ENCODE data around the gene PPP6C.
A peak's percentile ranks its signal among the peaks of the same experiment; 100 is the strongest.
"Not testable (repeated sequence)": the region's sequence is repeated elsewhere in the genome, so short reads cannot be mapped to it uniquely, and the experiment has no call there.

The PPP6C gene

DNA sequence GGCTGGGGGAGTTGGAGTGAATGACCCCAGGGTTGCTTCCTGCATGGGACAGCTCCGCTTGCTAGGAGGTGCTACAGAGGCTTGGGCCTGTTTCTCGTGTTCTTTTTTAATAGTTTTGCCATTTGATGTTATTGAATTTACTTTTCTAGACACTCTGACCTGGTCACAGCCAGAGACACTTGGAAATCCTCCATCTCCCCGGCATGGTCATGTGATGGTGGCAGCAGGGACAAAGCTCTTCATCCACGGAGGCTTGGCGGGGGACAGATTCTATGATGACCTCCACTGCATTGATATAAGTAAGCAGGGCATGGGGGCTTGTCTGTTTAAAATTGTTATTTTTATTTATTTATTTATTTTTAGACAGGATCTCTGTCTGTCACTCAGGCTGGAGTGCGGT lies 38.2 kb upstream of the PPP6C start:
- DNase-seq (ENCODE audit: low read depth), result no peak
- TF ChIP-seq, protein P1, sequence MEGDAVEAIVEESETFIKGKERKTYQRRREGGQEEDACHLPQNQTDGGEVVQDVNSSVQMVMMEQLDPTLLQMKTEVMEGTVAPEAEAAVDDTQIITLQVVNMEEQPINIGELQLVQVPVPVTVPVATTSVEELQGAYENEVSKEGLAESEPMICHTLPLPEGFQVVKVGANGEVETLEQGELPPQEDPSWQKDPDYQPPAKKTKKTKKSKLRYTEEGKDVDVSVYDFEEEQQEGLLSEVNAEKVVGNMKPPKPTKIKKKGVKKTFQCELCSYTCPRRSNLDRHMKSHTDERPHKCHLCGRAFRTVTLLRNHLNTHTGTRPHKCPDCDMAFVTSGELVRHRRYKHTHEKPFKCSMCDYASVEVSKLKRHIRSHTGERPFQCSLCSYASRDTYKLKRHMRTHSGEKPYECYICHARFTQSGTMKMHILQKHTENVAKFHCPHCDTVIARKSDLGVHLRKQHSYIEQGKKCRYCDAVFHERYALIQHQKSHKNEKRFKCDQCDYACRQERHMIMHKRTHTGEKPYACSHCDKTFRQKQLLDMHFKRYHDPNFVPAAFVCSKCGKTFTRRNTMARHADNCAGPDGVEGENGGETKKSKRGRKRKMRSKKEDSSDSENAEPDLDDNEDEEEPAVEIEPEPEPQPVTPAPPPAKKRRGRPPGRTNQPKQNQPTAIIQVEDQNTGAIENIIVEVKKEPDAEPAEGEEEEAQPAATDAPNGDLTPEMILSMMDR (conservative IDR thresholded peaks at IDR 0.05; ENCODE audit: control insufficient read depth, insufficient read depth, low read depth, low read length), result no peak
- no peak overlapping the region for H3K4me3 ChIP-seq (ENCODE audit: control insufficient read depth, low read depth, low read length)

DNA sequence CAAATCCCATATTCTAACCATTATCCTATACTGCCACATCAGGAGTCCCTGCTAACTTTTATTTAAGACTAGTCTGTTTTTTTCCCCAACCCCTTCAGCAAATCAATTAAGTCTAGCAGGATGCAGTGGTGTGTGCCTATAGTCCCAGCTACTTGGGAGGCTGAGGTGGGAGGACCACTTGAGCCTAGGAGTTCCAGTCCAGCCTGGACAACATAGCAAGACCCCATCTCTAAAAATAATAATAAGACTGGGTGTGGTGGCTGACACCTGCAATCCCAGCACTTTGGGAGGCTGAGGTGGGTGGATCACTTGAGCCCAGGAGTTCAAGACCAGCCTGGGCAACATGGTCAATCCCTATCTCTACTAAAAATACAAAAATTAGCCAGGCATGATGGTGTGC lies 35.3 kb upstream of the PPP6C start:
- not testable (repeated sequence) for H3K4me3 ChIP-seq (ENCODE audit: control insufficient read depth, low read depth, low read length); DNase-seq (ENCODE audit: low read depth)

DNA sequence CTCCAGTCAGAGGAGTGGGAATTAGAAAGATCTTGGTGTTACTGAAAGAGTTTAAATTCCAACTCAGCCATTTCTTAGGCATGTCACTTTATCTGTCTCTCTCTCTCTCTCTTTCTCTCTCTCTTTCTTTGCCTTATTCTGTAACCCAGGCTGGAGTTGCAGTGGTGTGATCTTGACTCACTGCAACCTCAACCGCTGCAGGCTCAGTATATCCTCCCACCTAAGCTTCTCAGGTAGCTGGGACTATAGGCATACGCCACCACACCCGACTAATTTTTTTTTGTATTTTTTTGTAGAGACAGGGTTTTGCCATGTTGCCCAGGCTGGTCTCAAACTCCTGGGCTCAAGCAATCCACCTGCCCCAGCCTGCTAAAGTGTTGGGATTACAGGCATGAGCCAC lies 29.0 kb upstream of the PPP6C start:
- no peak overlapping the region for H3K4me3 ChIP-seq (ENCODE audit: control insufficient read depth, low read depth, low read length)
- TF ChIP-seq, protein P1 (conservative IDR thresholded peaks at IDR 0.05; ENCODE audit: control insufficient read depth, insufficient read depth, low read depth, low read length), result no peak
- no peak for DNase-seq (ENCODE audit: low read depth)

DNA sequence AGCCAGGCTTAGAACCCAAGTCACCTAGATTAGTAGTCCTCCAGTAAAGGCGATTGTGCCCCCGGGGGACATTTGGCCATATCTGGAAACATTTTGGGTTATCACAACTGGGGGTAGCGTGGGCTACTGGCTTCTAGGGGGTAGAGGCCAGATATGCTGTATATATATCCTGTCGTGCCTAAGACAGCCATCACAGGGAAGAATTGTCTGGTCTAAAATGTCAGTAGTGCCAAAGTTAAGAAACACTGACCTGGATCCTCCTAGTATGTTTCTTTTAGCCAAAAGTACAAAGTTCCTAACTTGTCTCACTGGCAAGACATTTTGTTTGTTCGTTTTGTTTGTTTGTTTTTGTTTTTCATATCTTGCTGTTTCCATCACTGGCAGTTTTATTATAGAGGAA lies 24.6 kb upstream of the PPP6C start:
- no peak overlapping the region for H3K4me3 ChIP-seq (ENCODE audit: control insufficient read depth, low read depth, low read length)
- no peak for DNase-seq (ENCODE audit: low read depth)
- TF ChIP-seq, protein P1 (conservative IDR thresholded peaks at IDR 0.05; ENCODE audit: control insufficient read depth, insufficient read depth, low read depth, low read length), result no peak

DNA sequence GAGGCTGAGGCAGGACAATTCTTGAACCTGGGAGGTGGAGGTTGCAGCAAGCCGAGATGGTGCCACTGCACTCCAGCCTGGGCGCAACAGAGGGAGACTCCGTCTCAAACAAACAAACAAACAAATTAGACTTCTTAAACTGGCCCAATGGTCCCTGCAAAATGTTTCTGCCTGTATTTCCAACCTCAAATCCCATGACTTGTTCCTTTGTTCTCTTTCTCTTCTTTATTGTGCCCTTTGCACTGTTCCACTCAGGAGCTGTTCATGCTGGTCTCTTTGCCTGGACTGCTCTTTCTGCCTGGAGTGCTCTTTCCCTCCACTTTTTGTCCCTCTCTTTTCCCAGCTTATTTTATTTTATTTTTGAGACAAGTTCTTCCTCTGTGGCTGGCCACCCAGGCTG lies 14.9 kb upstream of the PPP6C start:
- TF ChIP-seq, protein P1 (conservative IDR thresholded peaks at IDR 0.05; ENCODE audit: control insufficient read depth, insufficient read depth, low read depth, low read length), result no peak
- no peak for DNase-seq (ENCODE audit: low read depth)
- H3K4me3 ChIP-seq (ENCODE audit: control insufficient read depth, low read depth, low read length), result no peak overlapping the region

DNA sequence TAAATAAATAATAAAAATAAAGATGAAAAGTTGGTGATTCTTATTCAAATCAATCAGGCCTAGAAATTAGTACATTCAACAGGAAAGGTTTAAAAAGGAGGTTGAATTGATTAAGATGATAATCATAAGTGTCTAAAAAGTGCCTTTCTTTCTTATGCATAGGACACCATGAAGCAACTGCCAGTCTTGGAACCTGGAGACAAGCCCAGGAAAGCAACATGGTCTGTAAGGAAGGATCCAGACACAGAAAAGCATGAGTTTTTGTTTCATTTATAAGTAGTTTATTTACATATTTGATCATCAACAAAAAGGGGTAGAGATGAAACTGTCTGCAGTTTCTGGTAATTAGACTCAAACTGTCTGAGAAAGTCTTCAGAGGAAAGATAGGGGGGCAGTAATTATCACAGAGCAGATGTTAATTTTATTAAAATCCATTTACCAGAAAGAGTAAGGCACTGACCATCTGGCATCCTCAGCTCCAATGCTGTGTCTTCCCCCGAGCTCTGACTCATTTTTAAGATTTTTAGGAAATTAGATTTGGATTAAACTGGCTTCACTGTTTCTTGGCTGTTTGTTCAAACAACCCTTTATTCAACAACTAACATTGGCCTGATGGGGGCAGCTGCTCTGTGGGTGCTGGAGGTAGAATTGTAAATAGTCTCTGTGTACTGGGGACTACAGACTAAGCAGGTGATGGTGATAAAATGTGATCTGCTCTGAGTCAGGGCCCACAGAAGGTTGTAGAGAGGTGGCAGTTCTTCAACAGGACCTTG lies 13.4 kb upstream of the PPP6C start:
- TF ChIP-seq, protein P1 (conservative IDR thresholded peaks at IDR 0.05; ENCODE audit: control insufficient read depth, insufficient read depth, low read depth, low read length), result no peak
- no peak overlapping the region for H3K4me3 ChIP-seq (ENCODE audit: control insufficient read depth, low read depth, low read length)
- DNase-seq (ENCODE audit: low read depth), result peak; percentile 32

DNA sequence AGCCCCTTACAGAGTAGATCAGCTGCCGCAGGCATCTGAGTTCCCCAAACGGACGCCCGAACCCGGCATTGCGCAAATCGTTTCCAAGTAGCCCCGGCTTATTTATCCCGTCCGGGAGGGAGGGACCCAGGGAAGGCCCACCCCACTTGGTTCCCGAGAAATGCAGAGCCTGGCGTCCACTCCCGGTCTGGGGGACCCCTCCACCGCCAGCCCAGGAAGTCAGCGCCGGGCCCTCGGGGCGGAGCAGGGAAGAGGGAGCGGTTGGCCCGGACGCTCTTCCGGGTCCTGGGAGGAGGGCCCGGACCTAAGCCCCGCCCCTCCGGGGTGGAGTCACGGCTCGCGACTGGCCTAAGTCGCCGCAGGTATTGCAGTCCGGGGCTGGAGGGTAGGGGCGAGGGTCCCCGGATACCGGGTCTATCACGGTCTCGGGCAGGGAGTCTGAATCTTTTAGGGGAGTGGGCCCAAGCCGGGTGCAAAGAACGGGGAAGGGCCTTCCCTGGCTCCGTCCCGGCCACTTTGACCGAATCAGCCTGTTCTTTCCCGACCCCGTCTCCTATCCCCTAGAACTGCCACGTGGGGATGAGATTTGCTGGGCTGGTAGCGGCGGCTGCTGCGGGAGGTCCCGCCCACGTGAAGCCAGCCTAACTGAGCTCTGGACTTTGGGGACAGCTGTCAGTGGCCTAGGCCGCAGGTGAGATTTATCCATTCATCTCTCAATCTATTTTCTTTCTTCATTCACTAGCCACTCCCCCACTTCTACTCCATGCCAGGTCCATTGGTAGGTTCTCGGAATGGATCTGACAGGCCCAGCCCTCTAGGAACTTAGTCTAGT lies 10.8 kb upstream of the PPP6C start, which contains the start of gene RABEPK:
Gene RABEPK, plus strand, starts transcription at position 327 of the 832 bp plus-strand sequence. CDS start 2,472 bp downstream, outside the sequence.
- peak within 1 kb of the TSS; percentile 84 for H3K4me3 ChIP-seq (ENCODE audit: control insufficient read depth, low read depth, low read length)
- TF ChIP-seq, protein P1 (conservative IDR thresholded peaks at IDR 0.05; ENCODE audit: control insufficient read depth, insufficient read depth, low read depth, low read length), result no peak
- peak; percentile 93 for DNase-seq (ENCODE audit: low read depth)

DNA sequence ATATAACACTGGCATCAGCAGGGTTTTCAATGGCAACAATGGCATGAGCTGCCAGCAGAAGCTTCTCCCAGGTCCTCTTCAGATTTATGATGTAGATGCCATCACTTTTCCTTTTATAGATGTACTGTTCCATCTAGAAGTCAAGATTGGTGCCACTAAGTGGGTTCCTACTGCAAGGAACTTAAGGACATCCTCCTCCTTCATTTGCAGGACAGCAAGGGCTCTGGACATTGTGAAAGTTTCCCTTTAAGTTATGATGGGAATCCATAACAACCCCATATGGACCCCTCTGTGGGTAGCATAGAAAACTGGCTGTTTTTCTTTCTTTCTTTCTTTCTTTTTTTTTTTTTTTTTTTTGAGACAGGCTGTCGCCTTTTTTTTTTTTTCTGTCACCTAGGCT lies 6.0 kb upstream of the PPP6C start:
- not testable (repeated sequence) for DNase-seq (ENCODE audit: low read depth); H3K4me3 ChIP-seq (ENCODE audit: control insufficient read depth, low read depth, low read length)

DNA sequence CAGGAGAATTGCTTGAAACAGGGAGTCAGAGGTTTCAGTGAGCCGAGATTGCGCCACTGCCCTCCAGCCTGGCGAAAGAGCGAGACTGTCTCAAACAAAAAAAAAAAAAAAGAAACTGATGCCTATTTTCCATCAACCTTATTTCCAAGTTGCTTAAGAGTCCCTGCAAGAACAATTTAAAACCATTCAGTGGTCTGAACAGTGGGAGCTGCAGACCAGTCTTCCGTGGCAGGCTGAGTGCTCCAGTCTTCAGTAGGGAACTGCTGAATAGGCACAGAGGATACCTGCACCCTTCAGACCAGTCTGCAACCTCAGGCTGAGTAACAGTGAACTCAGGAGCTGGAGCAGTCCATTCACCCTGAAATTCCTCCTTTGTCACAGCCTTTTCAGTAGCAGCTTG lies 4.9 kb upstream of the PPP6C start:
- H3K4me3 ChIP-seq (ENCODE audit: control insufficient read depth, low read depth, low read length), result not testable (repeated sequence)

More for the DNA sequence above, 4.9 kb upstream of the PPP6C start:
- DNase-seq (ENCODE audit: low read depth), result not testable (repeated sequence)

Measured in fibroblast of mammary gland (primary cell).